Right ventricle myocardium inferior (tissue), 1 donor: ENCODE data around the gene ORM1. TPM values are rescaled to one million over a fixed set of nuclear protein-coding genes. Genes with fewer than 3 reads are reported as not detected.

Source experiments
- ATAC-seq: fragments of 200-7000 bp; cut with Tn5 transposase; one replicate; pipeline ENCODE4 v1.9.1; 2020; ENCODE audit warnings: mild to moderate bottlenecking, moderate library complexity
- DNase-seq: peaks from one replicate; pipeline ENCODE4 v3.0.0; 2021; ENCODE audit errors: missing footprints
- intact Hi-C: fragments of 100-400 bp; cut with DNase I; formaldehyde crosslinking; loops from one replicate; pipeline ENCODE4 v1.11.0; 2022
- total RNA-seq: library from RNA; stranded (reverse); fragmentation: NEBNext Ultra II Directional; extraction: Animal tissue kit (Norgen Biotek cat#: 25700); gene quantifications from one replicate; pipeline ENCODE4 v1.2.1, GENCODE V29; 2021
- donor health status: DM: no; HTN: yes; CAD: no; lungs with severe emphysema.

Gene ORM1
- total RNA-seq, 1 donor from 2014 or later: 0.51 TPM

DNA sequence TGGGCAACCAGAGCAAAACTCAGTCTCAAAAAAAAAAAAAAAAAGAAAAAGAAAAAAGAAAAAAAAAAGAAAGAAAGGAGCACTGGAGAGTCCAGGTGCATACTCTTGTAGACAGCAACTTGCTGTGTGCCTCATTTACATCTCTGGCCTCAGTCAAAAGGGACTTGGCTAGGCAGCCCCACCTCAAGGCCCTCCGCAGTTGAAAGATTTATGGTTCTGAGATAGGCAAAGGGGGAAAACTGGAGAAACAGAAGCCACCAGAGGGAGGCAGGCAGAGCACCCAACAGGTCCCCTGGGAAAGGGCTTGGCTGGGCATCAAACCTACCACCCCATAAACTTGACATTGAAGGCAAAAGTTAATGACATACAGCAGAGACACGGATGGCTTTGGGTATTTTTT is 12.8 kb downstream of the ORM1 start:
- ATAC-seq: no peak
- intact Hi-C loops: no loop called here
- DNase-seq: no peak

DNA sequence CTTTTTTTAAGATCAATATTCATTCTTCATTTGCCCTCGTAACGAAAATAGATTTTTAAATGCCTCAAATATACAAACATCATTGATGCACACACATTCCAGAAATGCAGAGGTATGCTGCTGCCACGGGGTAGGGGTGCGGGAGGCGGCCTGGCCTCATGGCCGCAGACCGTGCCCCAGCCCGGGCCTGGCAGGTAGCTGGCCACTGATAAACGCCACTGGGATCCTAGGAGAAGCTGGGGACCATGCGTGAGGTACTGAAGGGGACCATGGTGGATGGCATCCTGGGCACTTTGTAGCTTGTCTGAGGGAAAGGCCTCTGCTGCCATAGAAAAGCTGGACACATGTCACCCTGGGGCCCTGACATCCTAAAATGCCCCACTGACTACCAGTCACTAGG is 13.3 kb downstream of the ORM1 start:
- ATAC-seq: no peak
- intact Hi-C loops: no loop called here
- DNase-seq: no peak

DNA sequence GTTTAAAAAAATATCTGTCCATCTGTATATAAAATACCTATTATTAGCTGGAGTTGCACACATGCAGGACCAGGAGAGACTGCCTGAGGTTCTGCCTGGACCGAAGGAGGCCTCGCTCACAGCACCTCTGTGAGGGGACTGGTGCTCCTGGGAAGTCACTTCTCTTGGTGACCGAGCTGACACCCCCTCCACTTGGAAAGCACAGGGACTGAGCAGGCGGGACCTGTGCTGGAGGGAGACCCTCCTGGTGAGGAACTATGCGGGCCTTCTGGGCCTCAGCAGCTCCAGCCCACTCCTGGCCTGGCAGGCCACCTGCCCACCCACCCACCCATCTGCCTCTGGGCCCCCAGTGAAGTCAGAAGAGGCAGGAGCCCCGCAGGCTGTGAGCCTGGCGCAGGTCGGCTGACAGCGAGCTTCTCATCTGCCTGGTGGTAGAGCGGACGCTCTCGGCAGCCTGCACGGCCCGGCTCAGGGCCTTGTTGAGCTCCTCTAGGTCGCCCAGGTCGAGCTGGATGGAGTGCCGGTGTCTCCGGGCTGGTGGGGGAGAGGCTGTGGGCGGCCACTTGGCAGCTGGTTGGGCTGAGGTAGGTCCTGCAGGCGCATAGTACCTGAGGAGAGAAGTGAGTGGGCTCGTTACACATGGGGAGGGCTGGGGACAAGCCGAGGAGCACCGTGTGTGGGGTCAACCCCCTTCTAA is 13.9 kb downstream of the ORM1 start:
- no peak for ATAC-seq
- DNase-seq: no peak
- intact Hi-C loops: no loop called here

DNA sequence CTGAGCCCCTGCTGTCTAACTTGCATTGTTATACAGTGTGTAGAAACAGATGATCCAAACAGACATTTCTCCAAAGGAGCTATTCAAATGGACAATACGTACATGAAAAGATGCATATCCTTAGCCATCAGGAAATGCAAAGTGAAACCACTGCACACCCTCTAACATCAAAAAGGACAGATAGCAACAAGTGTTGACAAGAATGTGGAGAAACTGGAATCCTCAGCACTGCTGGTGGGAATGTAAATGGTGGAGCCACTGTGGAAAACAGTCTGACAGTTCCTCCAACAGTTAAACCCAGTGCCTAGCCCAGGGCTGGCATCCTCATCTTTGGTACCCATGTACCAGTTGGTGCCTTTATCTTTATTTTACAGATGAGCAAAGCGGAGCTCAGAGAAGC is 15.3 kb downstream of the ORM1 start:
- intact Hi-C loops: no loop called here
- ATAC-seq (no peak), DNase-seq (no peak)

DNA sequence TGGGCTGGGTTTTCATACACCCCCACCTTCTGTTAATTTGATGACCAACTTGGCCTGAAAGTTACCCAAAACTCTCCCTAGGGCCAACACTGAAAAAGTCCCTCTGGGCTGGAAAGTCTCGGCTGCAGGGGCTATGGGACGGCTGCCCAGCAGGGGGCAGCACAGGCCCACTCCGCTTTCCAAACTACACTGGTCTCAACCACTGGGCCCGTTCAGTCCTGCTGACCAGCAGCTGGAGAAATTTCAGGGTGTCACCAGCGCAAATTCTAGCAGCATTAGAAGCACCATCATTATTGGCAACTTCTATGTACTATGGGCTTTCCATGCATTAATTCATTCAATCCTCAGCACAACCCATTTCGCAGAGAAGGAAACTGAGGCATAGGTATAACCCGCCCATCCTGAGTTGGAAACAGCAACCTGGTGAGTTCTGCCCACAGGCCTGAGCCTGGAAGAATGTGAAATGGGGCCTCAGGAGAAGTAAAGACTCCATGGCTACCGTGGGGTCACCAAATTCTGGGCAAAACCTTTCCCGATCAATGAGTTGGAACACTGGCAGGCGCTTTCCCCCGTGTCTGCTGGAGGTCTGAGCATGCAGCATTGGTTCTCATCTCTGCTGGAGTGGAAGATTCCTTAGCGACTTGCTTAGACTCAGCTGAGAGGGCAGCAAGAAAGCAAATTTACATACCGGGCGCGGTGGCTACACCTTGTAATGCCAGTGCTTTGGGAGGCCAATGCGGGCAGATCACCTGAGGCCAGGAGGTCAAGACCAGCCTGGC is 16.4 kb downstream of the ORM1 start:
- intact Hi-C loops: no loop called here
- DNase-seq (no peak), ATAC-seq (peak; percentile 62)

DNA sequence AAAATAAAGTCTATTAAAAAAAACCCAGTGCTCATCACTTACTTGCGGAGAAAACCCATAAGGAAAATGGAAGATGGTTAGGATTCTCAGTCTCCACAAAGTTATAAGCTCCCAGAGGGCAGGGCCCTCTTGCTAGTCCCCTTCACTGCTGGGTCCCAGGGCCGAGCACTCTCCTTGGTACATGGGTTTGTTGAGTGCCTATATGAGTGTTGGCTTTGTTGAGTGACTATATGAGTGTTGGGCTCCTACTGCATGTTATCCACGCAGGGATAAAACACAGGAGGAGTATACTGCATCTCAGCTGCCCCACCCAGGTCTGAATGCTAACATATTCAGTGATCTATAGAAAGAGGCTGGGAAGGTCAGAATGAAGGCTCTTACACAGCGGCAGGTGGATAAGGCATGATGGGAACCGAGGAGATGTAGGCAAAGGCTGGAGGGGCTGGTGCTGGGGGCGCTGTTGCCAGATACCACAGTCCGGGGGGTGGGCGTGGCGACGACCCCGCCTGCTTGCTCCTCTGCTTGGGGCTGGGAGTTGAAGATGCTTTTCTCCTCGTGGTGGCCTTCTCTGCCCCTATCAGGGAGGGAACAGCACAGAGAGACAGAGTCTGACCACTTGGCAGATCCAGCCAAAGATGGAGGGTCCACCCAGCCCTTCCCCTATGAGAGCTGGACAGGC is 18.4 kb downstream of the ORM1 start:
- ATAC-seq (no peak), DNase-seq (peak; percentile 57)
- intact Hi-C loops: no loop called here

DNA sequence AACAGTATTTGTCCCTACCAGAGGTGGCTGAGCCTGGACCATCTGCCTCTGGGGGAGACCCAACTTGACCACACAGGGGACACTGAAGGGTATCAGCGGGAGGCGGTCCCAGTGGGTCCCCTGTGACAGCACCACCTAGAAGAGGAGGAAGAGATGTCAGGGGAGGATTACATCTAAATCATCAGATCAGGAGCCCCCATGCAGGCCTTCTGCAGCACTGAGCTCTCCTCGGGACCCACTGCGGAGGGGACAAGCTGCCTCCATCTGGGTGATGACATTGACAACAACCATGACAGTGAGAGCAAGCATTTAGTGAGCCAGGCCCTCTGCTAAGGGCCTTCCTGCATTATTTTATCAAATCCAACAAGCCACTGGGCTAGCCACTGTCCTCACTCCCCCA is 19.1 kb downstream of the ORM1 start:
- ATAC-seq (no peak), DNase-seq (peak; percentile 59)
- intact Hi-C loops: no loop called here

DNA sequence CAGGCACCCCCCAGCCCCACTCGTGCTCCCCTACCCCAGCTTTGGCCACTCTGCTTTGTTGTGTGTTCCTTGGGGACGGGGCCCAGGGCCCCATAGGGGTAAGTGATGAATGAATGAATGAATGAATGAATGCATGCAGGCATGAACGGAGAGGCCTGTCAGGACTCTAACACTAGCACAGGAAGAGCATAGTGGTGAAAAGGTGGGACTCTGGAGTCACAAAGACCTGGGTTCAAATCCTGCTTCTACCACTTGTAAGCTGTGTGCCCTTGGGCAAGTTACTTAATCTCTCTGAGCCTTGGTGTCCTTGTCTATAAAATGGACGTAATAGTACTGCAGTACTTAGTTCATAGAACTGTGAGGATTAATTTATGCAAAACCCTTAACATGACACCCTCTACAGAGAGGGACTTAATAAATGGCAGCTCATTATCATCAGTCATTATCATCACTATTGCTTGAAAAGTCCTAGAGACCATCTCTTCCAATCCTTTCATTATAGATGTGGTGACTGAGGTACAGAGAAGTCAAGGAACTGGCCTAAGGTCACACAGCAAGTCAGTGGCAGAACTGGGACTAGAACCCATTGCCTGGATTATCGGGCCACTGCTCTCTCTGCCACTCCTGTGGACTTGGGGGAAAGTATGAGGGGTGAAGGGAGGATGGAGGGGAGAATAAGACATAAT is 20.0 kb downstream of the ORM1 start:
- ATAC-seq (no peak), DNase-seq (no peak)
- intact Hi-C loops: no loop called here

DNA sequence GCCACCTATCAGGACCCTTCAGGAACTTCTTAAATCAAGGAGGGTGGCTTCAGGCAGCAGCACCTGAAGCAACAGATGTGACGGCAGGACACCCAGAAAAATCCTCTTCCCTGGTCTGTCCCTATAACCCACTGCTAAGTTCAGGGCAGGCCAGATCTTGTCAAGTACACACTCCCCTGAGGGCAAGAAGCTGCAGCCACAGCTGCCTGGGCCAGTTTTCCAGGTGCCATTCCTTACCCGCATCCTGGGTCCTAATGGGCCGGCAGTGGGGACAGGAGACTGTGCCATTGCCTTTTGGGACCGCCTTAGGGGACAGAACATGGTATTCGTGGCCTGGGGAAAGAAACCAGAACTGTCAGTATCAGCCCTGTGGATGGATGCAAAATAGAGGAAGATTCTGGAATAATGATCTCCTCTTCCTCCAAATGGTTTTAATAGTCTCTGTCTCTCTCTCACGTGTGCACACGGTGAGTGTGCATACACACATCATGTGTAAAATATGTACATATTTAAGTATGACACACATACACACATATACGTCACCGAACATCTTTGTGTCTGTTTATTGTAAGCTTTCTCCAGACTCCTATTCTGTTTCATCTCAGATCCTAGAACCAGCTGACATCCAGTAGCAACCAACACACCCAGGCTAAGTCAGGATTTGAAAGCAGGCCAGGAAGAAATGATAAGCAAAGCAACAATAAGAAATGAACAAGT is 20.7 kb downstream of the ORM1 start:
- intact Hi-C loops: no loop called here
- peak; percentile 62 for DNase-seq
- ATAC-seq: no peak

DNA sequence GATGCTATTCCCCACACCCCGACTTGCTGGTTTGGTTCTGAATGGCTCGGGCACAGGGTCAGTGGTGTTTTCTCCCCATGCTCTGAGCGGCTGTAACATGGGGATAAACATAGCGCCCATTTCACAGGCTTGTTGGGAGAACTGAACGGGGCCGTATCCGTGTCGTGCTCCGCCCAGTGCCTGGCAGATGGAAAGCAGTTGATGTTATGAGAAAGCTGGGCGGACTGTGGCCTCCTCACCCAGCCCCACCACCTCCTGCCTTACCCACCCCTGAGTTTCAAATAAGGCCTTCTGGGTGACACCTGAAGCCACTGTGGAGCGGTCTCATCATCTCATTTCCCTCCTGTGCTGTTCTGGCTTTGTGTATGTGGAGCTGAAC is 21.3 kb downstream of the ORM1 start:
- no peak for ATAC-seq
- intact Hi-C loops: no loop called here
- no peak for DNase-seq

DNA sequence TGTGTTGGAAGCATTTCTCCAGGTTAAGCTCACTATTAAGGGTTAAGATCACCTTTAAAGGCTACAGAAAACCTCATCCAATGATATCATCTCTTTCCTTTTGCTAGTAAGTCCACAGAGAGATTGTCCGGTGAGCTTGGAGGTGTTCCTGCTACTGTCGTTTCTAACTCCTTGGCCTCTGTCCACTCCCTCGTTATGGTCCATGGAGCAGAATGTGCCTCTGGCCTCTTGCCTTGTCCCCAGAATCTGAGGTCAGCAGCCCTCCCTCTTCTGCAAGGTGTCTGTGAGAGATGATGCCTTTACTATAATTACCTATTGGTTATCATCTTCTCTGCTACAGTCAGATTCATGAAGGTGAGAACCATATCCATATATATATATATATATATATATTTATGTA is 21.8 kb downstream of the ORM1 start:
- intact Hi-C loops: no loop called here
- DNase-seq: no peak
- no peak for ATAC-seq

DNA sequence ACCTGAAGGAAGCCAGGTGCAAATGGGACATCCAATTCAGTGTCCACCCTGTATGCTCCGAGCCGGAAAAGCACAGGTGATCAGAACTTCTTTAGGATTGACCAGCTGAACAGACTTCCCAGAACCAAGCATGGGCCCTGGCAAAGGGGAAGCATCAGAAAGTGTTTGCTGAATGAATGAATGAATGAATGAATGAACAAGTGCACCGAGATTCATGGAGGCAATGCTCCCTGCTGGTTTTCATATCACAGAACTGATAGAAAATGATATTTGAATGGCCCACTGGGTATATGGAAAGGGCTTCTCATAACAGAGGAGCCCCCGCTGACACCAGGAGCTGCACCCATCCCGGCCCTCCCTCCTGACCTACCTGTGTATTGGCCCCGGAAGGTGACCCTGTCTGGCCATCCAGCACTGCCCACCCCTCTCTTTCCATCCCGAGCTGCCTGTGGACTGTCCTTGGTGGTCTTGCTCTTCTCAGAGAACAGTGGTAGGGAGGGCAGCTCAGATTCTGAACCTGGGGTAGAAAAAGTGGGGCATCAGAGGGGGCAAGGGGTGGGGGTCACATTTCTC is 22.7 kb downstream of the ORM1 start:
- ATAC-seq: no peak
- DNase-seq: no peak
- intact Hi-C loops: no loop called here

DNA sequence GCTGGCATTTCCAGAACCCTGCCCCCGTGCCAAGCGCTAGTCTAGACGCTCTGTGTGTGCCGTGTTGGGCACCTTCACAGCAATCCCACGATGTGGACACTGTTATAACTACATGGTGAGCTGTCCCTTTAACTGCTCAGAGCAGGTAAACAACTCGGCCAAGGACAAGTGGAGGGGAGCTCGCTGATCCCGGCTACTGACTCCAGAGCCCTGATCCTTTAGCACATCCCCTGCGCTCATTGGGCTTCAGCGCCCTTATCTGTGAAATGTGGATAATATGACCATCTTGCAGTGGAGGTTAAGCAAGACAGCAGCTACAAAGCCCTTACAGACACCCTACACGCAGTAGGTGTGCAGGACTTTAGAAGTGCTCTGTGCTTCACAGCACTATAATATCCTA is 23.2 kb downstream of the ORM1 start:
- ATAC-seq (no peak), DNase-seq (no peak)
- intact Hi-C loops: no loop called here

DNA sequence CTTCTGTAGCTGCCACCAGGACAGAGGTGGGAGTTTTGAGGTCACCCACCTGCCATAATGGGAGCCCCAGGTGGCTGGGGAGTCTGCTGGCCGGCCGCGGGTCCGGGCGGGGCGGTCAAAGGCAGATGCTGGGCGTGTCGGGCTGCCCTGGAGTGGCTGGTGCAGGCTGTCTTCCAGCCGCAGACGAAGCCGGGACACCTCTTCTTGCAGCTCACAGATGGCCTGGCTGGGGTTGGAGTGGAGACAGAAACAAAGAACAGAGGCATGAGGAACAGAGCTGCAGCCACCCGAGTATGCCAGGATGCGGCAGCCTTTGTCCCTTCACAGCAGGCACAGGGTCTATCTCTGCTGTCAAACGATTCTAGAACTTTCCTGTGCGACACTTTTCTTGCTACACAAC is 24.8 kb downstream of the ORM1 start:
- no peak for DNase-seq
- intact Hi-C loops: no loop called here
- ATAC-seq: no peak

DNA sequence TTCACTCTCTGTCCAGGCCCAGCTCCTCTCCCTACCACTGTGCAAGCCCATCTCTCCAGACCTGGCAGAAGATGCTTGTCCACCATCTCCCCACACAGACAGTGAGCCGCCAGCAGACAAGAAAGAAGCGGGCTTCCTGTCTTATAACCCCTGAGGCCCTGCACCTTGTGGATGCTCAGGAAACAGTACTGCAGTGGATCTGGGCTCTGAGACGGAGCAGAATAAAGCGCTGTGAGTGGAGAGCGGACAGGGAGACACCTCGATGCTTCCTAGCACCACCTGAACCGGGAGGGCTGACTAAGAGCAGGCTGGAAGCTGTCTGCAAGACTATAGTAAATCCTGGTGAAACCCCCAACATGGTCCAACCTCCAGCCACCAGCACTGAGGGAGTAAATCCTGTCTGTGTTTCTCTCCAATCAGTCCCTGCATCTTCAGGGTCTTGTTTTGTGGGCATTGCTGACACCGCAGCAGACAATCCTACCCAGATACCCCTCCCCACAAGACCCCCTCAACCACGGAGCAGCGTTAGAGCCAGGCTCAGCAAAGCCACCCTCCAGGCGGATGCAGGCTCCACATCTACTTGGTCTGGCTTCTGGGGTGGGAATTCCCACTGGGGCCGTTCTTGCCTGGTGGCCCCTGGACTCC is 25.5 kb downstream of the ORM1 start:
- ATAC-seq: no peak
- no peak for DNase-seq
- intact Hi-C loops: no loop called here

DNA sequence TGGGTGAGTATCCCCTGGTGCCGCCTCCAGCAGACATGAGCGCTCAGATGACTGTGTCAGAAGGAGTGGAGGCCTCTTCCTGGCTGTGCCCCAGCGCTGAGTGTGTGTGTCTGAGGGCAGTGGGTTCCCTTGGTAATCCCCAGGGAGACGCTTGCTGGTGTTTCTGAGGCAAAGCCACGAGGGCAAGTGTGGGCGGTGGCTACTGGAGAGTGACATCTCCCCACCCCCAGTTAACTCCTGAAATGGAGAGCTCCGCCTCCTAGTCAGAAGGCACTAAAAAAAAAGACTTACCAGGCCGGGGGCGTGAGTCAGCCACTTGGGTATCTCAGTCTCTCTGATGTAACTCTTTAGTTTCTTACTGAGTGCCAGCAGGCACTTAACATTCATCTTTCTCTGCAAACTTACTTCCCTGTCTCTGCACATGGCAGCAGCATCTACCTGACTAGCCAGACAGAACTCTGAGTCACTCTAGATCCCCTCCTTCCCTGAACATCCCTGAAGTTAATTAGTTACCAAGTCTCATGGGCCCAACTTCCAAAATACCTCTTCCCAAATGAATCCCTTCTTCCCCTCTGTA is 26.1 kb downstream of the ORM1 start:
- intact Hi-C loops: no loop called here
- DNase-seq (peak; percentile 69), ATAC-seq (peak; percentile 47)

DNA sequence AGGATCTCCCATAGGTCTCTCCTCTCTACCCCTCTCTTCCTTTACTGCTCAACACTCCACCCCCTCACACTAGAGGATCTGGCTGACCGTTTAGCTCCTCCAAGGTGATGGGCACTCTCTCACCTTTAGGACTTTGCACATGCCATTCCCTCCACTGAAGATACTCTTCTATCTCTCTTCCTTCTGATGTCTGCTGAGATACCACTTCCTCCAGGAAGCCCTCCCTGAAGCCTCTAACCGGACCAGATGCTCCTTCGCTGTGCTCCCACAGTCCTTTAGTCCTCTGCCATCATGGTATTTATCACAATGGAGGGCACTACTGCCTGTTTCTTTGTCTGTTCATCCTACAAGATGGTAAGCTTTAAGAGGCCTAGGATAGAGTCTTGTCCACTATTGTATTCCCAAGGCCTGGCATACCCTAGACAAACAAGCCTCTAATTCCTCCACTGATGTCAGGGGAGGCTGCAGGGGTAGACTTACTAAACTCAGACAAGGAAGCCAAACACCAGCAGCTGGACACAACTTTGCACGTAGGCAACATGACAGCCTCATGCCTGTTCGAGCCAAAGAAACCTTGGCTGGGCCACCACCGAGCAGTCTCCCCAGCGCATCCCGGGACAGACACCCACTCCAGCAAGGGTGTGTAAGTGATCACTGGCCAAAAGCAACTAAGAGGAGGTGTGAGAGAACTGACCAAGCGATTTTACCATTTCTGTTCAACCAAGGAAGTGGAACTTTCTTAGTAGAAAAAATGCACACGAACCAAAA is 27.0 kb downstream of the ORM1 start:
- intact Hi-C loops: no loop called here
- no peak for DNase-seq
- ATAC-seq: peak; percentile 21
